HFFc6 (cell line): ENCODE measurements around the gene PIK3C2B. TPM values are rescaled to one million over a fixed set of nuclear protein-coding genes. Genes with fewer than 3 reads are reported as not detected.

Source experiments
- DNase-seq: peaks from one replicate; pipeline ENCODE4 v3.0.0-alpha.2; 2018
- H3K27ac Mint-ChIP-seq: 2 replicates; pipeline ENCODE4 v1.8.0; 2020; ENCODE audit warnings: mild to moderate bottlenecking, mixed read lengths
- H3K27me3 Mint-ChIP-seq: 2 replicates; pipeline ENCODE4 v1.8.0; 2021; ENCODE audit warnings: mild to moderate bottlenecking, moderate library complexity, mixed read lengths; ENCODE audit not compliant: insufficient read depth
- H3K36me3 Mint-ChIP-seq: 2 replicates; pipeline ENCODE4 v1.8.0; 2021; ENCODE audit warnings: low read depth, mixed read lengths
- H3K4me1 Mint-ChIP-seq: 2 replicates; pipeline ENCODE4 v1.8.0; 2020; ENCODE audit warnings: low read depth, mixed read lengths
- H3K4me3 Mint-ChIP-seq: 2 replicates; pipeline ENCODE4 v1.8.0; 2020; ENCODE audit warnings: mild to moderate bottlenecking, moderate library complexity, mixed read lengths
- H3K9me3 Mint-ChIP-seq: 2 replicates; pipeline ENCODE4 v1.8.0; 2020; ENCODE audit warnings: mild to moderate bottlenecking, mixed read lengths
- total RNA-seq, 6 experiments: library from RNA; stranded (reverse); fragmentation: NEBNext Ultra II Directional; extraction: Animal tissue kit (Norgen Biotek cat#: 25700); gene quantifications; 2 replicates in 1 of 6; 3 replicates in 5 of 6; pipeline ENCODE4 v1.2.3, GENCODE V29; 2021
- TF ChIP-seq, protein P1 (sequence below): fragments of 200-600 bp; sonication (generic); IDR thresholded peaks from 2 replicates; pipeline ENCODE4 v1.5.0; 2021; ENCODE audit warnings: antibody characterized with exemption, mild to moderate bottlenecking

PIK3C2B gene
- total RNA-seq, 6 experiments from 2014 or later, result 1.6 to 3.2 (median 2.0) TPM

- DNase-seq, result no peak
- Mint-ChIP-seq H3K27me3 (peaks cover 23% of the 10 kb centered on the region), H3K4me1 (peaks cover 7% of the 10 kb centered on the region), H3K4me3 (no peak overlapping the region), H3K27ac (no peak overlapping the region), H3K9me3 (no peaks in the 10 kb centered on the region), H3K36me3 (no peaks in the 10 kb centered on the region)
- TF ChIP-seq, protein P1, sequence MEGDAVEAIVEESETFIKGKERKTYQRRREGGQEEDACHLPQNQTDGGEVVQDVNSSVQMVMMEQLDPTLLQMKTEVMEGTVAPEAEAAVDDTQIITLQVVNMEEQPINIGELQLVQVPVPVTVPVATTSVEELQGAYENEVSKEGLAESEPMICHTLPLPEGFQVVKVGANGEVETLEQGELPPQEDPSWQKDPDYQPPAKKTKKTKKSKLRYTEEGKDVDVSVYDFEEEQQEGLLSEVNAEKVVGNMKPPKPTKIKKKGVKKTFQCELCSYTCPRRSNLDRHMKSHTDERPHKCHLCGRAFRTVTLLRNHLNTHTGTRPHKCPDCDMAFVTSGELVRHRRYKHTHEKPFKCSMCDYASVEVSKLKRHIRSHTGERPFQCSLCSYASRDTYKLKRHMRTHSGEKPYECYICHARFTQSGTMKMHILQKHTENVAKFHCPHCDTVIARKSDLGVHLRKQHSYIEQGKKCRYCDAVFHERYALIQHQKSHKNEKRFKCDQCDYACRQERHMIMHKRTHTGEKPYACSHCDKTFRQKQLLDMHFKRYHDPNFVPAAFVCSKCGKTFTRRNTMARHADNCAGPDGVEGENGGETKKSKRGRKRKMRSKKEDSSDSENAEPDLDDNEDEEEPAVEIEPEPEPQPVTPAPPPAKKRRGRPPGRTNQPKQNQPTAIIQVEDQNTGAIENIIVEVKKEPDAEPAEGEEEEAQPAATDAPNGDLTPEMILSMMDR, result no peak
These were observed 15.0 kb downstream of the PIK3C2B start for GRCh38 chr1:204479387-204480136.

DNA sequence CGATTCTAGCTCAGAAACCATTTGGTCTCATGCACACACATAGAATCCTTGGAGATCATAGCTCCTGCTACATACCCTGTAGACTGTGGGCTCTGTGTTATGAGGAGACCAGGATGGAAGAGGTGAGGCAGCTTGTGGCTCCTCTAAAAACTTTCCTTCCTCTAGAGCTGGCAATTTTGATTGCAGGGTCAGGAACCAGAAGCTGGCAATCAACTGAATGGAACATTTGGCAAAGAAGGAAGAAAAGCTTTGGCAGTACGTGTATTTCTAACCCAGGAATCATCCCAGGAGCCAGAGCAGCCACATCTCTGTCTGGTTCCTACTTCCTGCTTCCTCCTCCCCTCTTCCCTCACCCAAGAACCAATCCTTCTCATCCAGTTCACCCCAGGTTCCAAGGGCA, 15.7 kb downstream of the PIK3C2B start:
- Mint-ChIP-seq H3K4me1 (peaks cover 7% of the 10 kb centered on the region), H3K9me3 (no peaks in the 10 kb centered on the region), H3K27ac (no peak overlapping the region), H3K27me3 (peaks cover 25% of the 10 kb centered on the region), H3K36me3 (no peaks in the 10 kb centered on the region), H3K4me3 (no peak overlapping the region)
- TF ChIP-seq, protein P1, result no peak
- DNase-seq, result no peak

GRCh38 chr1:204478172-204478899, 16.3 kb downstream of the PIK3C2B start:
- peaks cover 7% of the 10 kb centered on the region for H3K4me1 Mint-ChIP-seq
- H3K27me3 Mint-ChIP-seq, result peaks cover 25% of the 10 kb centered on the region
- H3K27ac Mint-ChIP-seq, result no peak overlapping the region
- H3K36me3 Mint-ChIP-seq, result no peaks in the 10 kb centered on the region
- DNase-seq, result no peak
- TF ChIP-seq, protein P1, result no peak
- no peaks in the 10 kb centered on the region for H3K9me3 Mint-ChIP-seq
- no peak overlapping the region for H3K4me3 Mint-ChIP-seq

DNA sequence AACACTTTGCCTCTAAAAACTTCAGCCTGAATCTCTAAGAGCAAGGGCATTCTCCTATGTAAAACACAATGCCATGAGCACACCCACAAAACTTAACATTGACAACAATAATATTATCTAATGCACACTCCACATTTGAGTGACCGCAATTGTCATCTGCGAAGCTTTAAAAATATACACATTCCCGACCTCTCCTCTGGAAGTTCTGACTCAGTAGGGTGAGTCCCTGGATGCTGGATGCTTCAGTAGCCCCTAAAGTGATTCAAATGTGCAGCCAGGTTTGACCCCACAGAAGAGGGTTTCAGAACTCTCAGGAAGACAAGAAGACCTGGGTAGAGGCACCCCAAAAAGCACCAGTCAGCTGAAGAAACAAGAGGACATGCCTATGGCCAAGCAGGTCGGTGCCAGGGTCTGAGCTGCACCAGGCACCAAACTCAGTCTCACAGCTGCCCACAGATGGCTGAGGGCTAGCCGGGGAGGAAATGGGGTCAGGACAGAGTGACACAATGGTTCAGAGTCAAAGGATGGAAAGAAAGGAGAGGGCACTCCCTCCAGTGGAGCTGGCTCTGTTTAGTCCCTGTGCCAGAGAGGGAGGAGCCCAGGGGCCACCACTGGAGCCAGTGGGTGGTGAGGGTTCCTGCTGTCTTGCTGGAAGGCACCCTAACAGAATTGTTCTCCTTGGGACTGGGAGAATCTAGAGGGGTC, 17.4 kb downstream of the PIK3C2B start:
- H3K27ac Mint-ChIP-seq, result no peak overlapping the region
- peaks cover 7% of the 10 kb centered on the region for H3K4me1 Mint-ChIP-seq
- TF ChIP-seq, protein P1, result no peak
- peaks cover 23% of the 10 kb centered on the region for H3K27me3 Mint-ChIP-seq
- no peak overlapping the region for H3K4me3 Mint-ChIP-seq
- H3K9me3 Mint-ChIP-seq, result no peaks in the 10 kb centered on the region
- DNase-seq, result no peak
- no peaks in the 10 kb centered on the region for H3K36me3 Mint-ChIP-seq

DNA sequence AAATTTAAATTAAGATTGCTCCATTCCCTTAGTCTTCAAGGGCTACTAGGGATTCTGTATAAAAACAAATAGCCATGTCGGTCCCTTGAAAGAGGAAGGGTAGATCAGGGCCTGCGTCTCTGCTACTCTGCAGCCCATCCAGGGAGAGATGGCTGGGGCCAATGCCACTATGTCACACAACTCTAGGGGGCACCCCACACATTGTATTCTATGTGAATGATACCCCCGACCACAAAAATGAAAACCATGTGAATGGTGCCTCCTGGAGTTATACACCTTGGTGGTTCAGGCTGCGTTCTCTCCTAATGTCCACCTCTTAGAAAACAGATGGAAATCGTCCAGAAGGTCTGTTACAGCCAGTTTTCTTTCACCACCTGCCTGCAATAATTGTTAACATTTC, 18.0 kb downstream of the PIK3C2B start:
- Mint-ChIP-seq H3K27me3 (peaks cover 23% of the 10 kb centered on the region), H3K4me3 (no peak overlapping the region), H3K4me1 (peaks cover 7% of the 10 kb centered on the region), H3K27ac (no peak overlapping the region), H3K9me3 (no peaks in the 10 kb centered on the region), H3K36me3 (no peaks in the 10 kb centered on the region)
- TF ChIP-seq, protein P1, result peak; percentile 14; the same call in 1 of the 2 replicates
- no peak for DNase-seq
